Endometrial microvascular endothelial cells (primary cell): ENCODE data around the gene PCDHB6. TPM values are rescaled to one million over a fixed set of nuclear protein-coding genes. Genes with fewer than 3 reads are reported as not detected.
"Not testable (repeated sequence)": the region's sequence is repeated elsewhere in the genome, so short reads cannot be mapped to it uniquely, and the experiment has no call there.

ENCODE experiments used
- in situ Hi-C: cut with HindIII; loops from 2 replicates; pipeline ENCODE4 v1.10.0; 2017; ENCODE audit warnings: low sequenced_read_pairs, low pct_unique_long_range_greater_than_20kb; ENCODE audit errors: inconsistent ontology term
- total RNA-seq: library from RNA; depleted of rRNA; stranded (reverse); fragments of >200 nt; gene quantifications from one replicate; pipeline ENCODE4 v1.2.3, GENCODE V29; 2015; ENCODE audit errors: inconsistent ontology term

Gene PCDHB6
- total RNA-seq, 1 donor from 2014 or later = 0.28 TPM

GRCh38 chr5:141155540-141156374 is 5.9 kb downstream of the PCDHB6 start:
- in situ Hi-C loops = no loop called here

- in situ Hi-C loops = not testable (repeated sequence)
These were observed 7.5 kb downstream of the PCDHB6 start for GRCh38 chr5:141157356-141157755.

- in situ Hi-C loops = not testable (repeated sequence)
These were observed 8.0 kb downstream of the PCDHB6 start for GRCh38 chr5:141157901-141158300.

- in situ Hi-C loops = no loop called here
These were observed 22.7 kb downstream of the PCDHB6 start, which contains the start of gene PCDHB7 for GRCh38 chr5:141172381-141173204. Gene PCDHB7, plus strand, starts transcription at chr5:141172644. Its CDS starts 192 bp downstream, at chr5:141172836.

GRCh38 chr5:141174291-141175104 is 24.6 kb downstream of the PCDHB6 start:
- in situ Hi-C loops = not testable (repeated sequence)

- in situ Hi-C loops = no loop called here
These were observed 26.1 kb downstream of the PCDHB6 start for GRCh38 chr5:141175933-141176332.

GRCh38 chr5:141177577-141178191 is 27.8 kb downstream of the PCDHB6 start, which contains the start of gene PCDHB8:
Gene PCDHB8, plus strand, starts transcription at chr5:141177790. Its CDS starts 245 bp downstream, at chr5:141178035.
- in situ Hi-C loops = not testable (repeated sequence)

GRCh38 chr5:141179371-141179770 is 29.5 kb downstream of the PCDHB6 start:
- in situ Hi-C loops = not testable (repeated sequence)

GRCh38 chr5:141179876-141180275 is 30.0 kb downstream of the PCDHB6 start:
- in situ Hi-C loops = not testable (repeated sequence)

GRCh38 chr5:141180313-141180712 is 30.5 kb downstream of the PCDHB6 start:
- in situ Hi-C loops = no loop called here

- in situ Hi-C loops = no loop called here
These were observed 32.4 kb downstream of the PCDHB6 start, which contains the start of gene PCDHB16 for GRCh38 chr5:141182248-141182647. Gene PCDHB16, plus strand, starts transcription at chr5:141182387. Its CDS starts 173 bp downstream, at chr5:141182560.

- in situ Hi-C loops = not testable (repeated sequence)
These were observed 34.4 kb downstream of the PCDHB6 start for GRCh38 chr5:141184117-141184855.

GRCh38 chr5:141186897-141187512 is 37.1 kb downstream of the PCDHB6 start, which contains the start of gene PCDHB9:
Gene PCDHB9, plus strand, starts transcription at chr5:141187161. Its CDS starts 158 bp downstream, at chr5:141187319.
- in situ Hi-C loops = no loop called here

GRCh38 chr5:141188682-141189081 is 38.8 kb downstream of the PCDHB6 start:
- in situ Hi-C loops = not testable (repeated sequence)

GRCh38 chr5:141189131-141189530 is 39.3 kb downstream of the PCDHB6 start:
- in situ Hi-C loops = not testable (repeated sequence)

GRCh38 chr5:141192110-141192725 is 42.4 kb downstream of the PCDHB6 start, which contains the start of gene PCDHB10:
Gene PCDHB10, plus strand, starts transcription at chr5:141192353. Its CDS starts 200 bp downstream, at chr5:141192553.
- in situ Hi-C loops = no loop called here

- in situ Hi-C loops = not testable (repeated sequence)
These were observed 44.5 kb downstream of the PCDHB6 start for GRCh38 chr5:141194332-141194731.
